Hepatocyte (in vitro differentiated cells): ENCODE data around the gene RABGAP1. TPM values are rescaled to one million over a fixed set of nuclear protein-coding genes. Genes with fewer than 3 reads are reported as not detected.
A peak's percentile ranks its signal among the peaks of the same experiment; 100 is the strongest.

Source experiments
- DNase-seq: peaks from one replicate; pipeline ENCODE4 v3.0.0-alpha.2; 2016; ENCODE audit warnings: low spot score
- H2AFZ ChIP-seq: fragments of 200-600 bp; sonication (generic); 2 replicates; pipeline ENCODE4 v1.6.0; 2016; ENCODE audit warnings: antibody characterized with exemption, mild to moderate bottlenecking
- H3K27ac ChIP-seq: fragments of 200-600 bp; sonication (generic); 2 replicates; pipeline ENCODE4 v1.5.1; 2016; ENCODE audit warnings: mild to moderate bottlenecking
- H3K27me3 ChIP-seq: fragments of 200-600 bp; sonication (generic); 2 replicates; pipeline ENCODE4 v1.6.1; 2016
- H3K36me3 ChIP-seq: fragments of 200-600 bp; sonication (generic); replicated peaks from 2 replicates; pipeline ENCODE4 v1.5.1; 2016; ENCODE audit warnings: low read depth; ENCODE audit not compliant: insufficient read depth
- H3K4me1 ChIP-seq: fragments of 200-600 bp; sonication (generic); 2 replicates; pipeline ENCODE4 v1.5.1; 2016; ENCODE audit warnings: mild to moderate bottlenecking, moderate library complexity; ENCODE audit not compliant: insufficient read depth
- H3K4me2 ChIP-seq: fragments of 200-600 bp; sonication (generic); 2 replicates; pipeline ENCODE4 v1.6.0; 2016
- H3K4me3 ChIP-seq: fragments of 200-600 bp; sonication (generic); 2 replicates; pipeline ENCODE4 v1.5.1; 2016; ENCODE audit warnings: mild to moderate bottlenecking
- H3K79me2 ChIP-seq: fragments of 200-600 bp; sonication (generic); 2 replicates; pipeline ENCODE4 v1.6.0; 2017; ENCODE audit warnings: mild to moderate bottlenecking
- H3K9me2 ChIP-seq: fragments of 200-600 bp; sonication (generic); replicated peaks from 2 replicates; pipeline ENCODE4 v1.6.0; 2017; ENCODE audit warnings: mild to moderate bottlenecking; ENCODE audit not compliant: insufficient read depth
- H3K9me3 ChIP-seq: fragments of 200-600 bp; sonication (generic); 2 replicates; pipeline ENCODE4 v1.5.1; 2016; ENCODE audit warnings: low read depth, mild to moderate bottlenecking
- H4K20me1 ChIP-seq: fragments of 200-600 bp; sonication (generic); 2 replicates; pipeline ENCODE4 v1.6.0; 2016; ENCODE audit warnings: mild to moderate bottlenecking; ENCODE audit not compliant: insufficient read depth, poor library complexity, severe bottlenecking
- CTCF ChIP-seq: fragments of 200-600 bp; sonication (generic); IDR thresholded peaks from 2 replicates; pipeline ENCODE4 v1.5.1; 2016; ENCODE audit warnings: antibody characterized with exemption, mild to moderate bottlenecking; ENCODE audit not compliant: poor library complexity
- EZH2 ChIP-seq: fragments of 200-600 bp; sonication (generic); IDR thresholded peaks from 2 replicates; pipeline ENCODE4 v1.6.1; 2016; ENCODE audit warnings: antibody characterized with exemption, mild to moderate bottlenecking, borderline replicate concordance
- EZH2phosphoT487 ChIP-seq: fragments of 200-600 bp; sonication (generic); IDR thresholded peaks from one replicate; pipeline ENCODE4 v1.6.1; 2018; ENCODE audit warnings: antibody characterized with exemption, mild to moderate bottlenecking, low read depth, moderate library complexity; ENCODE audit not compliant: unreplicated experiment, severe bottlenecking
- WGBS: methylation state at CpG from one replicate; pipeline ENCODE4 v1.1.6; 2016; ENCODE audit warnings: low lambda C conversion rate; ENCODE audit errors: missing lambda C conversion rate; 5-methylcytosine and 5-hydroxymethylcytosine counted together
- polyA plus RNA-seq: library from polyadenylated mRNA; unstranded; fragments of >200 nt; fragmentation: Nextera tagmentation; extraction: Ambion mirVana; gene quantifications from 2 replicates; pipeline ENCODE4 v1.2.1, GENCODE V29; 2016
- total RNA-seq: library from RNA; depleted of rRNA; stranded (reverse); fragments of >200 nt; gene quantifications from 2 replicates; pipeline ENCODE4 v1.2.3, GENCODE V29; 2014

RABGAP1 gene
- total and polyA plus RNA-seq, 2 experiments from 2014 or later = 26.8 to 58.4 TPM

DNA sequence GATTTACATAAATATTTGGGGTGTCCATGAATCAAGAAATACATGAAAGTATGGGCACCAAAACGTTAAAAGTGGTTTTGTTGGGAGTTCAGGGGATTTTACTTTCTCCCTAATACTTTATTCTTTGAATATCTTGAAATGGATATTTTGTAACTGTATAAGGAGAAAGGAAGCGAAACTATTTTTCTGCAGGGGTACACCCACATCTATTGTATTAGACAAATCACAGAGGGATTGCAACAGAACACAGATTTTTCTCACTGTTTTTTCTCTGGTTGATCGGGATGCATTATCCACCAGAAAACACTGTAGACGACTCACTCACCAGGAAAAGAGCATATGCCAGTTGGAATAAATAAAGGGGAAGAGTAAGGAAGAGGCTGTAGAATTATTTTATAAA lies 1.2 kb upstream of the RABGAP1 start:
- Histone ChIP-seq H2AFZ (no peak overlapping the region), H3K4me1 (peaks cover 12% of the 10 kb centered on the region), H3K36me3 (no peaks in the 10 kb centered on the region), H3K4me2 (peak overlapping the region; percentile 78), H3K27me3 (no peaks in the 10 kb centered on the region), H3K9me3 (no peaks in the 10 kb centered on the region), H3K9me2 (no peaks in the 10 kb centered on the region), H4K20me1 (peaks cover 35% of the 10 kb centered on the region), H3K27ac (peak overlapping the region; percentile 69), H3K4me3 (no peak overlapping the region), H3K79me2 (peaks cover 78% of the 10 kb centered on the region)
- no peak for TF ChIP-seq EZH2phosphoT487
- no peak for TF ChIP-seq EZH2
- TF ChIP-seq CTCF = no peak
- DNase-seq = no peak
- 94% methylated on average over 4 of the region's 4 CpGs for WGBS

- Histone ChIP-seq H3K9me2 (no peaks in the 10 kb centered on the region), H3K9me3 (no peaks in the 10 kb centered on the region), H4K20me1 (peaks cover 40% of the 10 kb centered on the region), H3K27me3 (no peaks in the 10 kb centered on the region), H3K4me3 (peak overlapping the region; percentile 17), H3K27ac (peak overlapping the region; percentile 69), H2AFZ (peak overlapping the region; percentile 67), H3K4me1 (peaks cover 12% of the 10 kb centered on the region), H3K4me2 (peak overlapping the region; percentile 78), H3K79me2 (peaks cover 78% of the 10 kb centered on the region), H3K36me3 (no peaks in the 10 kb centered on the region)
- TF ChIP-seq CTCF (no peak), EZH2 (no peak), EZH2phosphoT487 (no peak)
- DNase-seq = no peak
- 24% methylated on average over 6 of the region's 6 CpGs for WGBS
Observed at GRCh38 chr9:122940454-122940748, 419 bp upstream of the RABGAP1 start.

GRCh38 chr9:122941582-122942234 lies 888 bp downstream of the RABGAP1 start:
- Histone ChIP-seq H3K36me3 (no peaks in the 10 kb centered on the region), H3K27me3 (no peaks in the 10 kb centered on the region), H3K9me3 (no peaks in the 10 kb centered on the region), H4K20me1 (peaks cover 49% of the 10 kb centered on the region), H3K4me3 (peak overlapping the region; percentile 95), H3K4me1 (peaks cover 12% of the 10 kb centered on the region), H3K27ac (peak overlapping the region; percentile 96), H2AFZ (peak overlapping the region; percentile 51), H3K4me2 (peak overlapping the region; percentile 84), H3K79me2 (peaks cover 79% of the 10 kb centered on the region), H3K9me2 (no peaks in the 10 kb centered on the region)
- WGBS = 10% methylated on average over 17 of the region's 17 CpGs
- DNase-seq = peak; percentile 50
- TF ChIP-seq EZH2phosphoT487 = no peak
- no peak for TF ChIP-seq CTCF
